ENCODE results near the gene ZSWIM1.

Gene ZSWIM1

DNA sequence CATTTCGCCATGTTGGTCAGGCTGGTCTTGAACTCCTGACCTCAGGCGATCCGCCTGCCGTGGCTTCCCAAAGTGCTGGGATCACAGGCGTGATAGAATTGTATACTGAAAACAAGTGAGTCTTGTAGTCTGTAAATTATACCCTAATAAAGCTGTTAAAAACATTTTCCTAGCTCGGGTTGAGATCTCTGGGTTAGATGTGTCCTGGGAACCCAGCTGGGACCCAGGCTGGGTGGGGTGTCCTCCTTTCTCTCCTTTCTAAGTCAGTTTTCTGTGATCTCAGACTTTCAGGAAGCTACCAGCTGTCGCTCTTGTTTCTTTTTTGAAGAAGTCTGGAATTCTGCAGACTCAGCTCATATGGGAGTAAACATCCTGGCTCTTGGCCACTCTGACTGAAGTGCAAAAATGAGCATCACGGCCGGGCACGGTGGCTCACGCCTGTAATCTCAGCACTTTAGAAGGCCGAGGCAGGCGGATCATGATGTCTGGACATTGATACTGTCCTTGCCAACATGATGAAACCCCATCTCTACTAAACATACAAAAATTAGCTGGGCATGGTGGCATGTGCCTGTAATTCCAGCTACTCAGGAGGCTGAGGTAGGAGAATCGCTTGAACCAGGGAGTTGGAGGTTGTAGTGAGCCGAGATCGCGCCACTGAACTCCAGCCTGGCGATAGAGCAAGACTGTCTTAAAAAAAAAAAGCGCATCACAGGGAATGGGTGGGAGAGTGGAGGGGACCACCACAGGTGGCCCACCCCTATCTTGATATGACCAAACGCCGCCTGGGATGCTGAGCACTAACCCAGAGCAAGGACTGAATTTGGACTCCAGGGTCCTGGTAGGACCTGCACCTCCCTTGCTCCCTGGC, 43.6 kb downstream of the ZSWIM1 start (continued):
- TF ChIP-seq CREB5 (CRISPR knock-in tag; IDR thresholded peaks at IDR 0.05; ENCODE audit: low read depth): no peak
- TF ChIP-seq ARNTL (CRISPR knock-in tag; IDR thresholded peaks at IDR 0.05; ENCODE audit: borderline replicate concordance, low read depth): no peak
- TF ChIP-seq SNAI2 (CRISPR knock-in tag; IDR thresholded peaks at IDR 0.05): no peak
- no peak for TF ChIP-seq PPARA (CRISPR knock-in tag; IDR thresholded peaks at IDR 0.05; ENCODE audit: borderline replicate concordance)
- TF ChIP-seq BACH2 (CRISPR knock-in tag; IDR thresholded peaks at IDR 0.05; ENCODE audit: borderline replicate concordance): no peak
- TF ChIP-seq ZC3H10 (CRISPR knock-in tag; IDR thresholded peaks at IDR 0.05): no peak
- TF ChIP-seq TCF4 (CRISPR knock-in tag; IDR thresholded peaks at IDR 0.05; ENCODE audit: borderline replicate concordance): no peak

DNA sequence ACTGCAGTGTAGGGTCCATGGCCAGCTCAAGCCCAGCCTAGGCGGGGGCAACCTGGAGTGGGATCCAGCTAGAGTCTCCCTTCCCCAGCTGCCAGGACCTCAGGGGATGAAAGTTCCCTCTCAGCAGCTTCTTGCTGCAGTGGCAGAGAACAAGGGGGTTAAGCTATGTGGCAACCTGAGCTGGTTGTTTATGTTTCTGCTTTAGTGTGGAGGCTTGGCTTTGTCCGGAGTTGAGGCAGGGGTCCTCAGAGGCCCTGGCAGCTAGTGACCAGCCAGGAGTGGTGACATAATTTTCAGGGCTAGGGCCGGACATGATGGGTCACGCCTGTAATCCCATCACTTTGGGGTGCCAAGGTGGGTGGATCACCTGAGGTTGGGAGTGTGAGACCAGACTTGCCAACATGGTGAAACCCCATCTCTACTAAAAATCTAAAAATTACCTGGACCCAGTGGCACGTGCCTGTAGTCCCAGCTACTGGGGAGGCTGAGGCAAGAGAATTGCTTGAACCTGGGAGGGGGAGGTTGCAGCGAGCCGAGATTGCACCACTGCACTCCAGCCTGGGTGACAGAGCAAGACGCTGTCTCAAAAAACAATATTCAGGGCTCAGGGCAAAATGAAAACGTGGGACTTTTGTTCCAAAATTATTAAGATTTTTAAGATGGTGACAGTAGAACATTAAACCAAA, 44.9 kb downstream of the ZSWIM1 start:
- TF ChIP-seq PATZ1 (CRISPR knock-in tag; IDR thresholded peaks at IDR 0.05; ENCODE audit: borderline replicate concordance) (no peak), TCF4 (CRISPR knock-in tag; IDR thresholded peaks at IDR 0.05; ENCODE audit: borderline replicate concordance) (no peak), ZFP30 (CRISPR knock-in tag; IDR thresholded peaks at IDR 0.05) (no peak), CSDC2 (CRISPR knock-in tag; IDR thresholded peaks at IDR 0.05) (no peak), ESRRG (CRISPR knock-in tag; IDR thresholded peaks at IDR 0.05) (no peak), RARB (CRISPR knock-in tag; IDR thresholded peaks at IDR 0.05) (no peak), TOX (CRISPR knock-in tag; IDR thresholded peaks at IDR 0.05; ENCODE audit: borderline replicate concordance) (no peak), ZFP3 (CRISPR knock-in tag; IDR thresholded peaks at IDR 0.05) (no peak), PPARA (CRISPR knock-in tag; IDR thresholded peaks at IDR 0.05; ENCODE audit: borderline replicate concordance) (no peak)
- TF ChIP-seq, protein P1, sequence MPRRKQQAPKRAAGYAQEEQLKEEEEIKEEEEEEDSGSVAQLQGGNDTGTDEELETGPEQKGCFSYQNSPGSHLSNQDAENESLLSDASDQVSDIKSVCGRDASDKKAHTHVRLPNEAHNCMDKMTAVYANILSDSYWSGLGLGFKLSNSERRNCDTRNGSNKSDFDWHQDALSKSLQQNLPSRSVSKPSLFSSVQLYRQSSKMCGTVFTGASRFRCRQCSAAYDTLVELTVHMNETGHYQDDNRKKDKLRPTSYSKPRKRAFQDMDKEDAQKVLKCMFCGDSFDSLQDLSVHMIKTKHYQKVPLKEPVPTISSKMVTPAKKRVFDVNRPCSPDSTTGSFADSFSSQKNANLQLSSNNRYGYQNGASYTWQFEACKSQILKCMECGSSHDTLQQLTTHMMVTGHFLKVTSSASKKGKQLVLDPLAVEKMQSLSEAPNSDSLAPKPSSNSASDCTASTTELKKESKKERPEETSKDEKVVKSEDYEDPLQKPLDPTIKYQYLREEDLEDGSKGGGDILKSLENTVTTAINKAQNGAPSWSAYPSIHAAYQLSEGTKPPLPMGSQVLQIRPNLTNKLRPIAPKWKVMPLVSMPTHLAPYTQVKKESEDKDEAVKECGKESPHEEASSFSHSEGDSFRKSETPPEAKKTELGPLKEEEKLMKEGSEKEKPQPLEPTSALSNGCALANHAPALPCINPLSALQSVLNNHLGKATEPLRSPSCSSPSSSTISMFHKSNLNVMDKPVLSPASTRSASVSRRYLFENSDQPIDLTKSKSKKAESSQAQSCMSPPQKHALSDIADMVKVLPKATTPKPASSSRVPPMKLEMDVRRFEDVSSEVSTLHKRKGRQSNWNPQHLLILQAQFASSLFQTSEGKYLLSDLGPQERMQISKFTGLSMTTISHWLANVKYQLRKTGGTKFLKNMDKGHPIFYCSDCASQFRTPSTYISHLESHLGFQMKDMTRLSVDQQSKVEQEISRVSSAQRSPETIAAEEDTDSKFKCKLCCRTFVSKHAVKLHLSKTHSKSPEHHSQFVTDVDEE (CRISPR knock-in tag; IDR thresholded peaks at IDR 0.05): no peak
- ATAC-seq: no peak

DNA sequence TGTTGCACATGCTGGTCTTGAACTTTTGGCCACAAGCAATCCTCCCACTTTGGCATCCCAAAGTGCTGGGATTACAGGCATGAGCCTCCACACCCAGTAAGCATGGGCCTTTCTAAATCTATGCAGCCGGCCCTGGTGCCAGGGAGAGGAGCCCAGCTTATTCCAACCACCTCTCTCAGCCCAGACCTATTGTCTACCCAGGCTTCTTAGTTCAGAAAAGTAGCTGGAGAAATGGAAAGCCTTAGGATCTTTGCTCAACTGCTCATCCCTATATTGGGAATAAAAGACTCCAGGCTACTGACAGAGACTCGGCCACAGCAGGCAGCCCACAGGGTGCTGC, 45.7 kb downstream of the ZSWIM1 start:
- TF ChIP-seq ZNF8 (CRISPR knock-in tag; IDR thresholded peaks at IDR 0.05) (no peak), ZC3H10 (CRISPR knock-in tag; IDR thresholded peaks at IDR 0.05) (no peak), GLIS3 (CRISPR knock-in tag; IDR thresholded peaks at IDR 0.05) (no peak), ZFP3 (CRISPR knock-in tag; IDR thresholded peaks at IDR 0.05) (no peak), ESRRG (CRISPR knock-in tag; IDR thresholded peaks at IDR 0.05) (no peak), SNAI2 (CRISPR knock-in tag; IDR thresholded peaks at IDR 0.05) (no peak), PPARA (CRISPR knock-in tag; IDR thresholded peaks at IDR 0.05; ENCODE audit: borderline replicate concordance) (no peak), ISL1 (CRISPR knock-in tag; IDR thresholded peaks at IDR 0.05) (no peak), OSR1 (CRISPR knock-in tag; IDR thresholded peaks at IDR 0.05) (no peak), ZFP30 (CRISPR knock-in tag; IDR thresholded peaks at IDR 0.05) (no peak), TOX (CRISPR knock-in tag; IDR thresholded peaks at IDR 0.05; ENCODE audit: borderline replicate concordance) (no peak), CREB5 (CRISPR knock-in tag; IDR thresholded peaks at IDR 0.05; ENCODE audit: low read depth) (no peak)
- TF ChIP-seq, protein P2, sequence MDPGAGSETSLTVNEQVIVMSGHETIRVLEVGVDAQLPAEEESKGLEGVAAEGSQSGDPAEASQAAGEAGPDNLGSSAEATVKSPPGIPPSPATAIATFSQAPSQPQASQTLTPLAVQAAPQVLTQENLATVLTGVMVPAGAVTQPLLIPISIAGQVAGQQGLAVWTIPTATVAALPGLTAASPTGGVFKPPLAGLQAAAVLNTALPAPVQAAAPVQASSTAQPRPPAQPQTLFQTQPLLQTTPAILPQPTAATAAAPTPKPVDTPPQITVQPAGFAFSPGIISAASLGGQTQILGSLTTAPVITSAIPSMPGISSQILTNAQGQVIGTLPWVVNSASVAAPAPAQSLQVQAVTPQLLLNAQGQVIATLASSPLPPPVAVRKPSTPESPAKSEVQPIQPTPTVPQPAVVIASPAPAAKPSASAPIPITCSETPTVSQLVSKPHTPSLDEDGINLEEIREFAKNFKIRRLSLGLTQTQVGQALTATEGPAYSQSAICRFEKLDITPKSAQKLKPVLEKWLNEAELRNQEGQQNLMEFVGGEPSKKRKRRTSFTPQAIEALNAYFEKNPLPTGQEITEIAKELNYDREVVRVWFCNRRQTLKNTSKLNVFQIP (CRISPR knock-in tag; IDR thresholded peaks at IDR 0.05; ENCODE audit: borderline replicate concordance, low read depth): no peak
- TF ChIP-seq, protein P1 (CRISPR knock-in tag; IDR thresholded peaks at IDR 0.05): no peak
- TF ChIP-seq, protein P3, sequence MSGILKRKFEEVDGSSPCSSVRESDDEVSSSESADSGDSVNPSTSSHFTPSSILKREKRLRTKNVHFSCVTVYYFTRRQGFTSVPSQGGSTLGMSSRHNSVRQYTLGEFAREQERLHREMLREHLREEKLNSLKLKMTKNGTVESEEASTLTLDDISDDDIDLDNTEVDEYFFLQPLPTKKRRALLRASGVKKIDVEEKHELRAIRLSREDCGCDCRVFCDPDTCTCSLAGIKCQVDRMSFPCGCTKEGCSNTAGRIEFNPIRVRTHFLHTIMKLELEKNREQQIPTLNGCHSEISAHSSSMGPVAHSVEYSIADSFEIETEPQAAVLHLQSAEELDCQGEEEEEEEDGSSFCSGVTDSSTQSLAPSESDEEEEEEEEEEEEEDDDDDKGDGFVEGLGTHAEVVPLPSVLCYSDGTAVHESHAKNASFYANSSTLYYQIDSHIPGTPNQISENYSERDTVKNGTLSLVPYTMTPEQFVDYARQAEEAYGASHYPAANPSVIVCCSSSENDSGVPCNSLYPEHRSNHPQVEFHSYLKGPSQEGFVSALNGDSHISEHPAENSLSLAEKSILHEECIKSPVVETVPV (CRISPR knock-in tag; IDR thresholded peaks at IDR 0.05): no peak
- no peak; the same call in 2 of the 3 replicates for ATAC-seq
